ENCODE results near the gene DGKI. TPM values are rescaled to one million over a fixed set of nuclear protein-coding genes. Genes with fewer than 3 reads are reported as not detected.
"Not testable (repeated sequence)": the region's sequence is repeated elsewhere in the genome, so short reads cannot be mapped to it uniquely, and the experiment has no call there.

Gene DGKI
- total RNA-seq, 1 donor from 2014 or later: 2.2 TPM

DNA sequence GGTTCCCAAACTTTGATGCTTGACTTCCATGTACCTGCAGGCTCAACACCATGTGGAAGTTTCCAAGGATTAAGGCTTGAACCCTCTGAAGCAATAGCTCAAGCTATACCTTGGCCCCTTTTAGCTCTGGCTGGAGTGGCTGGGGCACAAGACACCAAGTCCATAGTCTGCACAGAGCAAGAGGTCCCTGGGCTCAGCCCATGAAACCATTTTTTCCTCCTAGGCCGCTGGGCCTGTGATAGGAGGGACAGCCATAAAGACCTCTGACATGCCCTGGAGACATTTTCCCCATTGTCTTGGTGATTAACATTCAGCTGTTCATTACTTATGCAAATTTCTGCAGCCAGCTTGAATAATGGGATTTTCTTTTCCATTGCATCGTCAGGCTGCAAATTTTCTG lies 14.4 kb downstream of the DGKI start:
- Mint-ChIP-seq H3K36me3 (ENCODE audit: low read depth) (peaks cover 10% of the 10 kb centered on the region), H3K4me3 (no peak overlapping the region), H3K9me3 (peaks cover 16% of the 10 kb centered on the region), H3K4me1 (no peaks in the 10 kb centered on the region), H3K27me3 (ENCODE audit: low read depth) (no peaks in the 10 kb centered on the region), H3K27ac (ENCODE audit: unreplicated experiment) (no peak overlapping the region)
- TF ChIP-seq, protein P1, sequence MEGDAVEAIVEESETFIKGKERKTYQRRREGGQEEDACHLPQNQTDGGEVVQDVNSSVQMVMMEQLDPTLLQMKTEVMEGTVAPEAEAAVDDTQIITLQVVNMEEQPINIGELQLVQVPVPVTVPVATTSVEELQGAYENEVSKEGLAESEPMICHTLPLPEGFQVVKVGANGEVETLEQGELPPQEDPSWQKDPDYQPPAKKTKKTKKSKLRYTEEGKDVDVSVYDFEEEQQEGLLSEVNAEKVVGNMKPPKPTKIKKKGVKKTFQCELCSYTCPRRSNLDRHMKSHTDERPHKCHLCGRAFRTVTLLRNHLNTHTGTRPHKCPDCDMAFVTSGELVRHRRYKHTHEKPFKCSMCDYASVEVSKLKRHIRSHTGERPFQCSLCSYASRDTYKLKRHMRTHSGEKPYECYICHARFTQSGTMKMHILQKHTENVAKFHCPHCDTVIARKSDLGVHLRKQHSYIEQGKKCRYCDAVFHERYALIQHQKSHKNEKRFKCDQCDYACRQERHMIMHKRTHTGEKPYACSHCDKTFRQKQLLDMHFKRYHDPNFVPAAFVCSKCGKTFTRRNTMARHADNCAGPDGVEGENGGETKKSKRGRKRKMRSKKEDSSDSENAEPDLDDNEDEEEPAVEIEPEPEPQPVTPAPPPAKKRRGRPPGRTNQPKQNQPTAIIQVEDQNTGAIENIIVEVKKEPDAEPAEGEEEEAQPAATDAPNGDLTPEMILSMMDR (conservative IDR thresholded peaks at IDR 0.05): no peak
- no peak for DNase-seq (ENCODE audit: low read depth, low spot score)

- Mint-ChIP-seq H3K9me3 (peaks cover 16% of the 10 kb centered on the region), H3K36me3 (ENCODE audit: low read depth) (peaks cover 10% of the 10 kb centered on the region)
- not testable (repeated sequence) for H3K27me3 Mint-ChIP-seq (ENCODE audit: low read depth); DNase-seq (ENCODE audit: low read depth, low spot score); H3K4me1 Mint-ChIP-seq; H3K4me3 Mint-ChIP-seq; H3K27ac Mint-ChIP-seq (ENCODE audit: unreplicated experiment)
These were observed 15.2 kb downstream of the DGKI start for GRCh38 chr7:137831555-137831954.

- no peak overlapping the region for H3K4me3 Mint-ChIP-seq
- H3K9me3 Mint-ChIP-seq: peaks cover 16% of the 10 kb centered on the region
- no peak overlapping the region for H3K27ac Mint-ChIP-seq (ENCODE audit: unreplicated experiment)
- no peaks in the 10 kb centered on the region for H3K27me3 Mint-ChIP-seq (ENCODE audit: low read depth)
- TF ChIP-seq, protein P1 (conservative IDR thresholded peaks at IDR 0.05): no peak
- H3K36me3 Mint-ChIP-seq (ENCODE audit: low read depth): peaks cover 10% of the 10 kb centered on the region
- no peak for DNase-seq (ENCODE audit: low read depth, low spot score)
- H3K4me1 Mint-ChIP-seq: no peaks in the 10 kb centered on the region
These were observed 17.3 kb downstream of the DGKI start for GRCh38 chr7:137829337-137829992.

GRCh38 chr7:137828456-137828855 lies 18.3 kb downstream of the DGKI start:
- Mint-ChIP-seq H3K27me3 (ENCODE audit: low read depth) (no peaks in the 10 kb centered on the region), H3K36me3 (ENCODE audit: low read depth) (peaks cover 8% of the 10 kb centered on the region), H3K4me3 (no peak overlapping the region)

DNA sequence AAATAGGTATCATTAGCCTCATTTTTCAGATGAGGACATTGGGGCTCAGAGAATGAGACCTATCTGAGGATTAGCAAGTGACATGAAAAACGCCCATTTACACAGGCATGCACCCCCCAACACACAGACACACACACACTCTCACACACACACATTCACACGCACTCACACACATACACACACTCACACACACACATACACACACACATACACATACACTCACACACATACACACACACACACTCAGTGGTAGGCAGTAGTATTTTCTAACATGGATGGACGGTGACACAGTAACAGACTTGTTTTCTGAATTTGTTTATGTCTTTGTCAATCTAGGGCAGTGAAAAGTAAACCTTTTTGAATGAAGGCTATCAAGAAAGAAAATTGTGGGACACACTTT lies 21.3 kb downstream of the DGKI start:
- H3K4me1 Mint-ChIP-seq: peaks cover 14% of the 10 kb centered on the region
- no peaks in the 10 kb centered on the region for H3K27me3 Mint-ChIP-seq (ENCODE audit: low read depth)
- TF ChIP-seq, protein P1 (conservative IDR thresholded peaks at IDR 0.05): no peak
- no peak overlapping the region for H3K27ac Mint-ChIP-seq (ENCODE audit: unreplicated experiment)
- H3K4me3 Mint-ChIP-seq: no peak overlapping the region
- H3K9me3 Mint-ChIP-seq: peaks cover 2% of the 10 kb centered on the region
- no peaks in the 10 kb centered on the region for H3K36me3 Mint-ChIP-seq (ENCODE audit: low read depth)
- DNase-seq (ENCODE audit: low read depth, low spot score): no peak

More at GRCh38 chr7:137828456-137828855, 18.3 kb downstream of the DGKI start:
- TF ChIP-seq, protein P1 (conservative IDR thresholded peaks at IDR 0.05): no peak
- Mint-ChIP-seq H3K27ac (ENCODE audit: unreplicated experiment) (no peak overlapping the region), H3K4me1 (no peaks in the 10 kb centered on the region), H3K9me3 (peaks cover 14% of the 10 kb centered on the region)
- DNase-seq (ENCODE audit: low read depth, low spot score): no peak

DNA sequence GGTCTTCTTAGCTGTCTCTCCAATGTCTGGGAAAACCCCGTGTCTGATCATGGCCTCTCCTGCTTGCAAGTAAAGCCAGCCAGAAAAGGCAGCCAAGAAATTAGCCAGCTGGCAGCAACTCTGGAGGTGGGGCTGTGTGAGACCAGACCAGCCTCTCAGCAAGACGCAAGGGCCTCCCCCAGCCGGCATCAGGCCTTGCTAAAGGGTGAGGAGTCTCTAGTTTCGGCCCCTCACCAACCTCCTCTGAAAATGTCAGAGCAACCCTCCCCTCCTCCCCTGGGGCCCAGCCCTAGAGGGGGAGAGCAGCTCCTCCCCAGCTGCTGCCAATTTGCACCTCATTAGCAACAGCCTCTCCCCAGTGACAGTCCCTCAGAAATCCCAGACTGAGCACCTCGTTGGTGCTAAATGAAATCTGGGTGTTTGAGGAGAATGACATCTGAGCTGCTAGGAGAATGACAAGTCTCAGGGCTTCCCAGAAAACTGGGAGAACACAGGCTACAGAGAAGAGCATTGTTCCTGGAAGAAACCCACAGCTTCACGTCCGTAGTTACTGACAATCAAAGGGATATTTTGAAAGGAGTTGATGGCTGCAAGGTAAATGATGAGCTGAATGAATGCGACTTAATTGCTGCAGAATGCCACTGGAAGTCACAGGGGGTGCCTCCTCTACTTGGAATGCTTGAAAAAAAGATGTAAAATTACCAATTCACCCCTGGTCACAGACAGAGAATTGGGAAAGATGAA lies 25.9 kb downstream of the DGKI start:
- DNase-seq (ENCODE audit: low read depth, low spot score): peak; percentile 2
- H3K36me3 Mint-ChIP-seq (ENCODE audit: low read depth): no peaks in the 10 kb centered on the region
- no peak overlapping the region for H3K4me3 Mint-ChIP-seq
- H3K27ac Mint-ChIP-seq (ENCODE audit: unreplicated experiment): no peak overlapping the region
- no peaks in the 10 kb centered on the region for H3K27me3 Mint-ChIP-seq (ENCODE audit: low read depth)
- peaks cover 28% of the 10 kb centered on the region for H3K4me1 Mint-ChIP-seq
- TF ChIP-seq, protein P1 (conservative IDR thresholded peaks at IDR 0.05): no peak
- H3K9me3 Mint-ChIP-seq: no peaks in the 10 kb centered on the region

Data from neural crest cell (in vitro differentiated cells).